ENCODE data around the gene PRODH2. TPM values are rescaled to one million over a fixed set of nuclear protein-coding genes. Genes with fewer than 3 reads are reported as not detected.

The PRODH2 gene
- total RNA-seq, 1 experiment from 2014 or later: not detected

- peak; percentile 37 to 63 for DNase-seq (ENCODE audit: low read depth in 1 of 2, low spot score in 2 of 2)
- Histone ChIP-seq H3K27me3 (replicated peaks) (peaks cover 17% of the 10 kb centered on the region), H3K4me3 (no peak overlapping the region), H3K4me1 (replicated peaks) (no peaks in the 10 kb centered on the region), H3K9me3 (replicated peaks) (0 out of 2 replicates have a peak, but pooled peaks cover 4% of the 10 kb centered on the region), H3K36me3 (no peaks in the 10 kb centered on the region), H3K27ac (no peak overlapping the region)
Observed at GRCh38 chr19:35828692-35829301, 16.2 kb upstream of the PRODH2 start.

GRCh38 chr19:35824150-35824549, 11.5 kb upstream of the PRODH2 start:
- Histone ChIP-seq H3K4me1 (replicated peaks) (no peaks in the 10 kb centered on the region), H3K4me3 (no peak overlapping the region), H3K36me3 (no peaks in the 10 kb centered on the region), H3K27me3 (replicated peaks) (peaks cover 23% of the 10 kb centered on the region), H3K9me3 (replicated peaks) (0 out of 2 replicates have a peak, but pooled peaks cover 4% of the 10 kb centered on the region), H3K27ac (no peak overlapping the region)
- no peak for DNase-seq (ENCODE audit: low read depth in 1 of 2, low spot score in 2 of 2)

- Histone ChIP-seq H3K36me3 (no peaks in the 10 kb centered on the region), H3K27me3 (replicated peaks) (peaks cover 18% of the 10 kb centered on the region), H3K4me1 (replicated peaks) (no peaks in the 10 kb centered on the region), H3K27ac (no peak overlapping the region), H3K4me3 (no peak overlapping the region), H3K9me3 (replicated peaks) (no peaks in the 10 kb centered on the region)
- no peak for DNase-seq (ENCODE audit: low read depth in 1 of 2, low spot score in 2 of 2)
Observed at GRCh38 chr19:35822579-35822978, 9.9 kb upstream of the PRODH2 start.

- Histone ChIP-seq H3K4me3 (no peak overlapping the region), H3K36me3 (no peaks in the 10 kb centered on the region), H3K27me3 (replicated peaks) (peaks cover 10% of the 10 kb centered on the region), H3K9me3 (replicated peaks) (no peaks in the 10 kb centered on the region), H3K27ac (no peak overlapping the region), H3K4me1 (replicated peaks) (no peaks in the 10 kb centered on the region)
- DNase-seq (ENCODE audit: low read depth in 1 of 2, low spot score in 2 of 2): no peak
Observed at GRCh38 chr19:35818445-35818844, 5.8 kb upstream of the PRODH2 start.

- no peak for DNase-seq (ENCODE audit: low read depth in 1 of 2, low spot score in 2 of 2)
- no peaks in the 10 kb centered on the region for H3K4me1 ChIP-seq (replicated peaks)
- peaks cover 20% of the 10 kb centered on the region for H3K27me3 ChIP-seq (replicated peaks)
- no peaks in the 10 kb centered on the region for H3K36me3 ChIP-seq
- no peaks in the 10 kb centered on the region for H3K9me3 ChIP-seq (replicated peaks)
- H3K27ac ChIP-seq: no peak overlapping the region
- no peak overlapping the region for H3K4me3 ChIP-seq
Observed at GRCh38 chr19:35816846-35817245, 4.2 kb upstream of the PRODH2 start.

- Histone ChIP-seq H3K27me3 (replicated peaks) (peaks cover 24% of the 10 kb centered on the region), H3K36me3 (no peaks in the 10 kb centered on the region), H3K4me3 (no peak overlapping the region), H3K27ac (no peak overlapping the region), H3K9me3 (replicated peaks) (no peaks in the 10 kb centered on the region), H3K4me1 (replicated peaks) (no peaks in the 10 kb centered on the region)
- DNase-seq (ENCODE audit: low read depth in 1 of 2, low spot score in 2 of 2): no peak
Observed at GRCh38 chr19:35816262-35816661, 3.6 kb upstream of the PRODH2 start.

- Histone ChIP-seq H3K36me3 (no peaks in the 10 kb centered on the region), H3K9me3 (replicated peaks) (no peaks in the 10 kb centered on the region), H3K27me3 (replicated peaks) (peaks cover 19% of the 10 kb centered on the region), H3K4me3 (no peak overlapping the region), H3K27ac (no peak overlapping the region), H3K4me1 (replicated peaks) (no peaks in the 10 kb centered on the region)
- no peak for DNase-seq (ENCODE audit: low read depth in 1 of 2, low spot score in 2 of 2)
Observed at GRCh38 chr19:35813043-35813890, 622 bp upstream of the PRODH2 start.

- H3K27ac ChIP-seq: no peak overlapping the region
Observed at GRCh38 chr19:35811317-35812219, 1.1 kb downstream of the PRODH2 start.

GRCh38 chr19:35807633-35808032, 5.0 kb downstream of the PRODH2 start:
- Histone ChIP-seq H3K9me3 (replicated peaks) (no peaks in the 10 kb centered on the region), H3K4me1 (replicated peaks) (no peaks in the 10 kb centered on the region), H3K27ac (no peak overlapping the region), H3K27me3 (replicated peaks) (peaks cover 19% of the 10 kb centered on the region), H3K4me3 (no peak overlapping the region), H3K36me3 (no peaks in the 10 kb centered on the region)
- no peak for DNase-seq (ENCODE audit: low read depth in 1 of 2, low spot score in 2 of 2)

More at GRCh38 chr19:35811317-35812219, 1.1 kb downstream of the PRODH2 start:
- H3K4me3 ChIP-seq: no peak overlapping the region
- H3K27me3 ChIP-seq (replicated peaks): peaks cover 24% of the 10 kb centered on the region
- no peaks in the 10 kb centered on the region for H3K36me3 ChIP-seq
- DNase-seq (ENCODE audit: low read depth in 1 of 2, low spot score in 2 of 2): no peak
- no peaks in the 10 kb centered on the region for H3K9me3 ChIP-seq (replicated peaks)
- no peaks in the 10 kb centered on the region for H3K4me1 ChIP-seq (replicated peaks)

- peaks cover 11% of the 10 kb centered on the region for H3K27me3 ChIP-seq (replicated peaks)
- no peaks in the 10 kb centered on the region for H3K9me3 ChIP-seq (replicated peaks)
Observed at GRCh38 chr19:35806597-35806996, 6.0 kb downstream of the PRODH2 start.

GRCh38 chr19:35805526-35806102, 7.0 kb downstream of the PRODH2 start:
- no peak overlapping the region for H3K27ac ChIP-seq
- H3K4me3 ChIP-seq: no peak overlapping the region
- no peak for DNase-seq (ENCODE audit: low read depth in 1 of 2, low spot score in 2 of 2)
- no peaks in the 10 kb centered on the region for H3K36me3 ChIP-seq
- H3K4me1 ChIP-seq (replicated peaks): no peaks in the 10 kb centered on the region
- H3K9me3 ChIP-seq (replicated peaks): no peaks in the 10 kb centered on the region
- H3K27me3 ChIP-seq (replicated peaks): peaks cover 6% of the 10 kb centered on the region

More at GRCh38 chr19:35806597-35806996, 6.0 kb downstream of the PRODH2 start:
- Histone ChIP-seq H3K4me3 (no peak overlapping the region), H3K27ac (no peak overlapping the region), H3K4me1 (replicated peaks) (no peaks in the 10 kb centered on the region), H3K36me3 (no peaks in the 10 kb centered on the region)
- DNase-seq (ENCODE audit: low read depth in 1 of 2, low spot score in 2 of 2): no peak

GRCh38 chr19:35801828-35802227, 10.8 kb downstream of the PRODH2 start:
- Histone ChIP-seq H3K27ac (no peak overlapping the region), H3K4me3 (no peak overlapping the region), H3K27me3 (replicated peaks) (peaks cover 6% of the 10 kb centered on the region), H3K36me3 (no peaks in the 10 kb centered on the region), H3K9me3 (replicated peaks) (no peaks in the 10 kb centered on the region), H3K4me1 (replicated peaks) (no peaks in the 10 kb centered on the region)
- DNase-seq (ENCODE audit: low read depth in 1 of 2, low spot score in 2 of 2): no peak

- no peaks in the 10 kb centered on the region for H3K36me3 ChIP-seq
- H3K4me1 ChIP-seq (replicated peaks): no peaks in the 10 kb centered on the region
- no peak overlapping the region for H3K4me3 ChIP-seq
- no peak overlapping the region for H3K27ac ChIP-seq
- H3K27me3 ChIP-seq (replicated peaks): peaks cover 23% of the 10 kb centered on the region
- no peaks in the 10 kb centered on the region for H3K9me3 ChIP-seq (replicated peaks)
- peak in 1 of 2 experiments; percentile 41 for DNase-seq (ENCODE audit: low read depth in 1 of 2, low spot score in 2 of 2)
Observed at GRCh38 chr19:35797663-35798062, 15.0 kb downstream of the PRODH2 start.
